K562 (cell line): ENCODE results near the gene SCEL. TPM values are rescaled to one million over a fixed set of nuclear protein-coding genes. Genes with fewer than 3 reads are reported as not detected.

Experiments
- ATAC-seq: fragments of 200-7000 bp; cut with Tn5 transposase; 3 replicates; pipeline ENCODE4 v1.9.1; 2020; ENCODE audit warnings: moderate library complexity
- BruUV-seq: library from RNA; stranded (reverse); fragments of 400-500 nt; replicated peaks from 2 replicates; lab custom pipeline; 2021; lab: Mats Ljungman, UMichigan
- CTCF ChIA-PET: fragments of 300-600 bp; formaldehyde crosslinking; extraction: SDS; loops from one replicate; lab custom pipeline; 2021; ENCODE audit warnings: low intra/inter-chr PET ratio; lab: Yijun Ruan, JAX
- POLR2A ChIA-PET: fragments of 300-600, 350-650 bp; sonication (Branson Sonifier 250); formaldehyde crosslinking; extraction: SDS; loops from one replicate; lab custom pipeline; 2021; ENCODE audit warnings: antibody characterized with exemption, inconsistent platforms; lab: Yijun Ruan, JAX
- DNase-seq, 4 experiments: peaks; one replicate each; pipeline versions ENCODE4 v3.0.0 to v3.0.0-alpha.2; 2011 to 2018; ENCODE audit warnings: low spot score in 3 of 4, mixed read lengths in 3 of 4; ENCODE audit errors: extremely low read depth in 1 of 4
- FAIRE-seq: peaks from 2 replicates; lab custom pipeline; 2011; peaks lifted over from hg19 to GRCh38; lab: Jason Lieb, UNC
- H2AFZ ChIP-seq: 2 replicates; pipeline ENCODE4 v1.6.0; 2011; ENCODE audit warnings: low read depth, low read length, control low read depth, inconsistent platforms
- H3K27ac ChIP-seq: fragments of 200-600 bp; 3 replicates; pipeline ENCODE4 v1.8.0; 2011; ENCODE audit warnings: low read depth, mild to moderate bottlenecking, control low read depth, inconsistent platforms, low read length, moderate library complexity, mixed read lengths; ENCODE audit errors: extremely low read depth
- H3K27me3 ChIP-seq, 2 experiments: fragments of 300-600 bp in 1 of 2; 2 replicates in 1 of 2; 3 replicates in 1 of 2; pipeline versions ENCODE4 v1.6.0 to v1.8.0; 2011; ENCODE audit warnings: inconsistent platforms in 2 of 2, low read length in 2 of 2, mild to moderate bottlenecking in 1 of 2, mixed read lengths in 1 of 2, moderate library complexity in 1 of 2; ENCODE audit not compliant: control insufficient read depth in 2 of 2, insufficient read depth in 2 of 2
- H3K36me3 ChIP-seq: fragments of 300-600 bp; 3 replicates; pipeline ENCODE4 v1.8.0; 2011; ENCODE audit warnings: mild to moderate bottlenecking, low read length, inconsistent platforms; ENCODE audit not compliant: control insufficient read depth, insufficient read depth
- H3K4me1 ChIP-seq, 2 experiments: fragments of 200-600 bp in 1 of 2; replicated peaks in 1 of 2; 2 replicates in 1 of 2; 3 replicates in 1 of 2; pipeline versions ENCODE4 v1.5.1 to v1.8.0; 2011; ENCODE audit warnings: inconsistent platforms in 2 of 2, low read length in 2 of 2, mild to moderate bottlenecking in 1 of 2, mixed read lengths in 1 of 2, moderate library complexity in 1 of 2; ENCODE audit not compliant: control insufficient read depth in 2 of 2, insufficient read depth in 2 of 2
- H3K4me2 ChIP-seq: 2 replicates; pipeline ENCODE4 v1.6.1; 2011; ENCODE audit warnings: low read length, control low read depth, inconsistent platforms, mixed read lengths; ENCODE audit not compliant: insufficient read depth
- H3K4me3 ChIP-seq: fragments of 200-600 bp; sonication (generic), shearing (Covaris generic); 2 replicates; pipeline ENCODE4 v1.5.1; 2016; ENCODE audit warnings: control low read depth, inconsistent platforms
- H3K79me2 ChIP-seq: fragments of 200-600 bp; 3 replicates; pipeline ENCODE4 v1.8.0; 2011; ENCODE audit warnings: low read length, inconsistent platforms; ENCODE audit not compliant: control insufficient read depth, insufficient read depth
- H3K9ac ChIP-seq, 2 experiments: 2 replicates each; pipeline versions ENCODE4 v1.6.0 to v1.6.1; 2011; ENCODE audit warnings: low read depth in 2 of 2, low read length in 2 of 2, control low read depth in 1 of 2, inconsistent platforms in 1 of 2, mild to moderate bottlenecking in 1 of 2, mixed read lengths in 1 of 2; ENCODE audit not compliant: insufficient read depth in 1 of 2
- H3K9me1 ChIP-seq: one replicate; pipeline ENCODE4 v1.6.0; 2011; ENCODE audit warnings: inconsistent platforms, mild to moderate bottlenecking, low read length, moderate library complexity; ENCODE audit not compliant: control insufficient read depth, insufficient read depth
- H3K9me3 ChIP-seq: replicated peaks from 2 replicates; pipeline ENCODE4 v1.5.1; 2011; ENCODE audit warnings: low read depth, low read length, inconsistent platforms; ENCODE audit not compliant: control insufficient read depth, insufficient read depth
- H4K20me1 ChIP-seq: replicated peaks from 2 replicates; pipeline ENCODE4 v1.6.1; 2011; ENCODE audit warnings: low read length, inconsistent platforms, mixed read lengths; ENCODE audit not compliant: control insufficient read depth, insufficient read depth
- ETV1 ChIP-seq: fragments of 450-650 bp; conservative IDR thresholded peaks from 2 replicates; pipeline ENCODE4 v1.6.1; 2016; ENCODE audit warnings: missing genetic modification characterization, control low read depth, low read depth, missing compliant biosample characterization
- GATA2 ChIP-seq: sonication (generic); formaldehyde crosslinking; IDR thresholded peaks from 2 replicates; pipeline ENCODE4 v1.4.0; 2020; ENCODE audit warnings: mild to moderate bottlenecking, missing genetic modification reagents
- MIER1 ChIP-seq: fragments of 450-650 bp; IDR thresholded peaks from 2 replicates; pipeline ENCODE4 v1.6.1; 2016; ENCODE audit warnings: antibody characterized with exemption, mild to moderate bottlenecking, low read depth
- TAF7 ChIP-seq: fragments of 450-650 bp; IDR thresholded peaks from 2 replicates; pipeline ENCODE4 v1.6.1; 2016; ENCODE audit warnings: missing genetic modification characterization, missing compliant biosample characterization
- TCF7 ChIP-seq: sonication (generic); IDR thresholded peaks from 2 replicates; pipeline ENCODE4 v1.6.1; 2016; ENCODE audit warnings: antibody characterized with exemption, borderline replicate concordance
- ZNF57 ChIP-seq: fragments of 450-650 bp; formaldehyde crosslinking; IDR thresholded peaks from 2 replicates; pipeline ENCODE4 v1.4.0; 2020; ENCODE audit warnings: mild to moderate bottlenecking, moderate library complexity
- WGBS: fragments of 100-300 bp; shearing (Covaris generic); methylation state at CpG from one replicate; pipeline ENCODE4 v1.1.6; 2016; ENCODE audit warnings: low coverage, mixed read lengths; ENCODE audit not compliant: insufficient coverage; ENCODE audit errors: missing lambda C conversion rate; 5-methylcytosine and 5-hydroxymethylcytosine counted together
- in situ Hi-C: fragments of 300-500 bp; cut with MboI; formaldehyde crosslinking; loops from 4 replicates; pipeline ENCODE4 v1.15.0; 2018; ENCODE audit warnings: inconsistent platforms, mixed read lengths
- intact Hi-C: fragments of 100-400 bp; cut with micrococcal nuclease; formaldehyde crosslinking; loops from 2 replicates; pipeline ENCODE4 v1.14.2; 2022
- polyA plus RNA-seq, 8 experiments: library from polyadenylated mRNA; depleted of rRNA in 4 of 8; stranded (reverse) in 5 of 8; unstranded in 3 of 8; fragments of >200 nt; fragmentation: Nextera tagmentation in 2 of 8; fragmentation: Illumina TruSeq in 1 of 8; extraction: Ambion mirVana in 2 of 8; extraction: Trizol in 1 of 8; gene quantifications; 2 replicates each; pipeline versions ENCODE4 v1.2.1 to v1.2.3, GENCODE V29; 2011 to 2014; ENCODE audit warnings: inconsistent platforms in 1 of 8, missing spikeins in 1 of 8
- total RNA-seq, 7 experiments: library from RNA; depleted of rRNA in 6 of 7; stranded (reverse); fragments of >200 nt in 6 of 7; fragmentation: Illumina TruSeq in 2 of 7; extraction: Trizol in 2 of 7; gene quantifications; 2 replicates each; pipeline versions ENCODE4 v1.2.1 to v1.2.3, GENCODE V29; 2011 to 2021; ENCODE audit warnings: low replicate concordance in 1 of 7
- TF ChIP-seq, protein P1 (sequence below), 2 experiments: fragments of 450-650 bp; formaldehyde crosslinking in 1 of 2; IDR thresholded peaks; 2 replicates each; pipeline versions ENCODE4 v1.4.0 to v1.6.1; 2014 to 2020; ENCODE audit warnings: mild to moderate bottlenecking in 2 of 2, borderline replicate concordance in 1 of 2, low read depth in 1 of 2

Gene SCEL
- total and polyA plus RNA-seq, 9 of the 15 experiments (the other 6 are each of a cell fraction or from before 2014, with no cell fraction given) = not detected

DNA sequence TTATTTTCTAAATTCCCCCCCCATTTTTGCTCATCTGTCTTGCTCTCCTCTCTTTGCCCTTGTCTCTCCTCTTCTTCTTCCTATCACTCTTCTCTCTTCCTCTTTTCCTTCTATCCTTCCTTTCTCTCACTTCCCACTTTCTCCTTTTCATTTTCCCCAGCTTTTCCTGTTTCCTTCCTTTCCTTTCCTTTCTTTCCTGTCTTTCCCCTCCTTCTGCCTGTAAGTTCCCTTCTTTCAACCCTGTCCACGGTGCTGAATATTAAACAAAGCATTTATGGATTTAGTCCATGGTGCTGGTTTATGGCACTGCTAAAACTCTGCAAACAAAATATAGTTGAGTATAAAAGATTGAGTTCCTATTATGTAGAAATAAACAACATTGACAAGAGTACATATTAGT lies 27.6 kb downstream of the SCEL start:
- CTCF ChIA-PET = no interaction called here
- H4K20me1 ChIP-seq = no peaks in the 10 kb centered on the region
- no peaks in the 10 kb centered on the region for H3K36me3 ChIP-seq
- in situ Hi-C loops = no loop called here
- ATAC-seq = no peak
- no peaks in the 10 kb centered on the region for H3K4me1 ChIP-seq
- no peak overlapping the region for H3K27ac ChIP-seq
- H3K27me3 ChIP-seq = no peaks in the 10 kb centered on the region
- H3K9ac ChIP-seq = no peak overlapping the region
- no peak overlapping the region for H2AFZ ChIP-seq
- POLR2A ChIA-PET = no interaction called here
- no peaks in the 10 kb centered on the region for H3K79me2 ChIP-seq
- no TSS peak for BruUV-seq
- H3K4me2 ChIP-seq = no peak overlapping the region
- no peaks in the 10 kb centered on the region for H3K9me3 ChIP-seq
- no peak for DNase-seq
- intact Hi-C loops = loop anchor here (10.0 kb wide), 1 partner anchor 68 kb away; no protein-coding TSS in a partner anchor
- 0% methylated on average over 1 of the region's 1 CpG for WGBS
- H3K9me1 ChIP-seq = no peaks in the 10 kb centered on the region
- H3K4me3 ChIP-seq = no peak overlapping the region
- FAIRE-seq = no peak
- no peak for TF ChIP-seq ETV1 (tag)
- TF ChIP-seq, protein P1, sequence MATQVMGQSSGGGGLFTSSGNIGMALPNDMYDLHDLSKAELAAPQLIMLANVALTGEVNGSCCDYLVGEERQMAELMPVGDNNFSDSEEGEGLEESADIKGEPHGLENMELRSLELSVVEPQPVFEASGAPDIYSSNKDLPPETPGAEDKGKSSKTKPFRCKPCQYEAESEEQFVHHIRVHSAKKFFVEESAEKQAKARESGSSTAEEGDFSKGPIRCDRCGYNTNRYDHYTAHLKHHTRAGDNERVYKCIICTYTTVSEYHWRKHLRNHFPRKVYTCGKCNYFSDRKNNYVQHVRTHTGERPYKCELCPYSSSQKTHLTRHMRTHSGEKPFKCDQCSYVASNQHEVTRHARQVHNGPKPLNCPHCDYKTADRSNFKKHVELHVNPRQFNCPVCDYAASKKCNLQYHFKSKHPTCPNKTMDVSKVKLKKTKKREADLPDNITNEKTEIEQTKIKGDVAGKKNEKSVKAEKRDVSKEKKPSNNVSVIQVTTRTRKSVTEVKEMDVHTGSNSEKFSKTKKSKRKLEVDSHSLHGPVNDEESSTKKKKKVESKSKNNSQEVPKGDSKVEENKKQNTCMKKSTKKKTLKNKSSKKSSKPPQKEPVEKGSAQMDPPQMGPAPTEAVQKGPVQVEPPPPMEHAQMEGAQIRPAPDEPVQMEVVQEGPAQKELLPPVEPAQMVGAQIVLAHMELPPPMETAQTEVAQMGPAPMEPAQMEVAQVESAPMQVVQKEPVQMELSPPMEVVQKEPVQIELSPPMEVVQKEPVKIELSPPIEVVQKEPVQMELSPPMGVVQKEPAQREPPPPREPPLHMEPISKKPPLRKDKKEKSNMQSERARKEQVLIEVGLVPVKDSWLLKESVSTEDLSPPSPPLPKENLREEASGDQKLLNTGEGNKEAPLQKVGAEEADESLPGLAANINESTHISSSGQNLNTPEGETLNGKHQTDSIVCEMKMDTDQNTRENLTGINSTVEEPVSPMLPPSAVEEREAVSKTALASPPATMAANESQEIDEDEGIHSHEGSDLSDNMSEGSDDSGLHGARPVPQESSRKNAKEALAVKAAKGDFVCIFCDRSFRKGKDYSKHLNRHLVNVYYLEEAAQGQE (IDR thresholded peaks at IDR 0.05; ENCODE audit: borderline replicate concordance) = peak; percentile 87
- TF ChIP-seq, protein P1 (CRISPR knock-in tag; IDR thresholded peaks at IDR 0.05; ENCODE audit: low read depth) = no peak
- no peak for TF ChIP-seq TAF7 (tag)
- TF ChIP-seq GATA2 (CRISPR knock-in tag) = no peak
- TF ChIP-seq ZNF57 (CRISPR knock-in tag) = no peak
- TF ChIP-seq MIER1 = peak; percentile 76
- no peak for TF ChIP-seq TCF7
